Muscle layer of colon (tissue), 2 donors: Measurements from ENCODE around the gene TMEM62.
A peak's percentile ranks its signal among the peaks of the same experiment; 100 is the strongest.
"Not testable (repeated sequence)": the region's sequence is repeated elsewhere in the genome, so short reads cannot be mapped to it uniquely, and the experiment has no call there.

Experiments used
- H3K27ac ChIP-seq: one replicate; pipeline ENCODE4 v1.7.0; 2013; ENCODE audit warnings: low read depth, mild to moderate bottlenecking, low read length, moderate library complexity
- H3K27me3 ChIP-seq, 2 donors: one replicate each; pipeline ENCODE4 v1.7.0; 2013; ENCODE audit warnings: low read length in 2 of 2, mild to moderate bottlenecking in 2 of 2; ENCODE audit not compliant: insufficient read depth in 2 of 2, control insufficient read depth in 1 of 2
- H3K36me3 ChIP-seq: one replicate; pipeline ENCODE4 v1.7.0; 2013; ENCODE audit warnings: mild to moderate bottlenecking, low read length; ENCODE audit not compliant: insufficient read depth
- H3K4me1 ChIP-seq: one replicate; pipeline ENCODE4 v1.7.0; 2013; ENCODE audit warnings: mild to moderate bottlenecking, low read length; ENCODE audit not compliant: insufficient read depth
- H3K4me3 ChIP-seq, 2 donors: one replicate each; pipeline ENCODE4 v1.7.0; 2013; ENCODE audit warnings: low read length in 2 of 2, low read depth in 1 of 2, mild to moderate bottlenecking in 1 of 2, moderate library complexity in 1 of 2
- H3K9ac ChIP-seq: one replicate; pipeline ENCODE4 v1.7.0; 2013; ENCODE audit warnings: low read length
- H3K9me3 ChIP-seq: one replicate; pipeline ENCODE4 v1.7.0; 2013; ENCODE audit warnings: mild to moderate bottlenecking, low read length
- donor health status: abdominal sarcoma.
- donor health status: Adenocarcinoma of cecum.

The TMEM62 gene

DNA sequence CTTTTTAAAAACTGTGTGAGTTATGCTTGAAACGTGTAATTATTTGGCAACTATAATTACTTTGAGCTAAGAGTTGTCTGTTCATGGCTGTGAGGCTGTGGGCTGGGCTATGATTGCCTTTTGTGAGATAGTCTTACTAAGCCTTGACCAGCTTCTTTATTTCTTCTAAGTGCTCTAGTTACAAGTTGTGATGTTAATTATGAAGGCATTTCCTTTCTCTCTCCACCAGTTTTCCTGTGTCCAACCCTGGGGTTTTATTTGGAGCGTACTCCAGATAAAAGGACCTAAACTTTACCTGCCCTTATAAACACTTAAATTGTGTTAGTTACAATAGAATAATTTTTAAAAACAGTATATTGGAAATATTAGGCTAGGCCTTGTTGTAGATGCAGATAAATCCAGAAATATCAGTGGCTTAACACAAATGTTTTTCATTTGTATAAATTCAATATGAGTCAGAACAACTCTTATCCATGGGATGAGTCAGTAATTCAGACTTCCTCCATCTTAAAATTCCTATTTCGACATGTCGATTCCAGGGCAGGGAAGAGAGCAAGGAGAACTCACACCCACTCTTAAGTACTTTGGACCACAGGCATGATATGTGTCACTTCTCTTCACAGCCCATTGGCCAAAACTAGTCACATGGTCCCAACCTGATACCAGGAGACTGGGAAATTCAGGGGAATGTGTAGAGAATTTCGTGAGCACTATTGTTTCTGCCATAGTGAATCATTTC lies 17.0 kb downstream of the TMEM62 start:
- Histone ChIP-seq H3K4me1 (no peaks in the 10 kb centered on the region), H3K4me3 (no peak overlapping the region), H3K27ac (no peak overlapping the region), H3K27me3 (no peaks in the 10 kb centered on the region), H3K9me3 (no peaks in the 10 kb centered on the region), H3K9ac (no peak overlapping the region), H3K36me3 (peaks cover 51% of the 10 kb centered on the region)

DNA sequence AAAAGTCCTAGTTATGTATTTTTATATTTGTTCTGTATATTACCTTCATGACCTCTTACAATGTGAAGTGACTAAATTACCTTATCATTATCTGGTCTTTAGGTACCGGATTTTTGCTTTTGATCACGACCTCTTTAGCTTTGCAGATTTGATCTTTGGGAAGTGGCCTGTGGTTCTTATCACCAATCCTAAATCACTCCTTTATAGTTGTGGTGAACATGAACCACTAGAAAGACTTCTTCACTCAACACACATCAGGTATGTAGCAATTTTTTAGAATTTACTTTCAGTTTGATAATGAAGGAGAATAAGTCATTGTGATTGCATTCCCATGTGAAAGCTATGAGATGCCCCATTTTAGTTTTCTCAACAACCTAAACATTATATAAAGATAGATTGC lies 18.3 kb downstream of the TMEM62 start:
- Histone ChIP-seq H3K27me3 (no peaks in the 10 kb centered on the region), H3K9ac (no peak overlapping the region), H3K4me1 (no peaks in the 10 kb centered on the region), H3K4me3 (no peak overlapping the region), H3K9me3 (no peaks in the 10 kb centered on the region), H3K36me3 (peaks cover 55% of the 10 kb centered on the region), H3K27ac (no peak overlapping the region)

DNA sequence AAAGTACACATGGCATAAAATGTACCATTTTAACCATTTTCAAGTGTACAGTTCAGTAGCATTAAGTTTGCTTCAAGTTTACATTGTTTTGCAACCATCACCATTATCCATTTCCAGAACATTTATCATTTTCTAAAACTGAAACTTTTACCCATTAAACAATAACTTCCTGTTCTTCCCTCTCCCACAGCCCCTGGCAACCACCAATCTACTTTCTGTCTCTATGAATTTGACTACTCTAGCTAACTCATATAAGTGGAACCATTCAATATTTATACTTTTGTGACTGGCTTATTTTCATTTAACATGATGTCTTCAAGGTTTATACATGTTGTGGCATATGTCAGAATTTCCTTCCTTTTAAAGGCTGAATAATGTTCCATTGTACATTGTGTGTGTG lies 19.9 kb downstream of the TMEM62 start:
- H3K9ac ChIP-seq = no peak overlapping the region

DNA sequence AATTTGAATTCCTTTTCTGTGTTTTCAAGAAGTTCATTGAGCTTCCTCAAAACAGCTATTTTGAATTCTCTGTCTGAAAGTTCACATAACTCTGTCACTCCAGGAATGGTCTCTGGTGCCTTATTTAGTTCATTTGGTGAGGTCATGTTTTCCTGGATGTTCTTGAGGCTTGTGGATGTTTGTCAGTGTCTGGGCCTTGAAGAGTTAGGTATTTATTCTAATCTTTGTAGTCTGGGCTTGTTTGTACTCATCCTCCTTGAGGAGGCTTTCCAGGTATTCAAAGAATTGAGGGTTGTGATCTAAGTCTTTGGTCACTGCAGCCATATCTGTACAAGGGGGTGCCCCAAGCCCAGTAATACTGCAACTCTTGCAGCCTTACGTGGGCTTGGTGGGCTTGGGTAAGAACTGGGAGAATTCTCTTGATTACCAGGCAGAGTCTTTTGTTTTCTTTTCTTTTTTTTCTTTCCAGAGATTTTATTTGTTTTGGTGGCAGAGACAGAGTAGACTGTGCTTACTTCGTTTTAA lies 32.5 kb downstream of the TMEM62 start:
- H3K9me3 ChIP-seq = no peaks in the 10 kb centered on the region
- no peaks in the 10 kb centered on the region for H3K27me3 ChIP-seq
- no peak overlapping the region for H3K27ac ChIP-seq
- no peak overlapping the region for H3K9ac ChIP-seq
- no peak overlapping the region for H3K4me3 ChIP-seq
- H3K36me3 ChIP-seq = peaks cover 5% of the 10 kb centered on the region
- peaks cover 13% of the 10 kb centered on the region for H3K4me1 ChIP-seq

More for the DNA sequence above, 19.9 kb downstream of the TMEM62 start:
- Histone ChIP-seq H3K36me3 (peaks cover 56% of the 10 kb centered on the region), H3K4me1 (no peaks in the 10 kb centered on the region), H3K4me3 (no peak overlapping the region), H3K27me3 (no peaks in the 10 kb centered on the region), H3K9me3 (no peaks in the 10 kb centered on the region), H3K27ac (no peak overlapping the region)

DNA sequence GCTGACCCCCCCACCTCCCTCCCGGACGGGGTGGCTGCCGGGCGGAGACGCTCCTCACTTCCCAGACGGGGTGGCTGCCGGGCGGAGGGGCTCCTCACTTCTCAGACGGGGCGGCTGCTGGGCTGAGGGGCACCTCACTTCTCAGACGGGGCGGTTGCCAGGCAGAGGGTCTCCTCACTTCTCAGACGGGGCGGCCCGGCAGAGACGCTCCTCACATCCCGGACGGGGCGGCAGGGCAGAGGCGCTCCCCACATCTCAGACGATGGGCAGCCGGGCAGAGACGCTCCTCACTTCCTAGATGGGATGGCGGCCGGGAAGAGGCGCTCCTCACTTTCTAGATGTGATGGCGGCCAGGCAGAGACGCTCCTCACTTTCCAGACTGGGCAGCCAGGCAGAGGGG lies 33.9 kb downstream of the TMEM62 start:
- not testable (repeated sequence) for H3K36me3 ChIP-seq

GRCh38 chr15:43168192-43169107 lies 35.1 kb downstream of the TMEM62 start:
- H3K9me3 ChIP-seq = no peaks in the 10 kb centered on the region
- H3K27ac ChIP-seq = peak overlapping the region; percentile 54
- peaks cover 13% of the 10 kb centered on the region for H3K4me1 ChIP-seq
- no peak overlapping the region for H3K4me3 ChIP-seq
- no peaks in the 10 kb centered on the region for H3K27me3 ChIP-seq
- no peak overlapping the region for H3K9ac ChIP-seq
- peaks cover 5% of the 10 kb centered on the region for H3K36me3 ChIP-seq

More for the DNA sequence above, 33.9 kb downstream of the TMEM62 start:
- not testable (repeated sequence) for H3K27ac ChIP-seq, H3K9me3 ChIP-seq, H3K9ac ChIP-seq, H3K27me3 ChIP-seq, H3K4me3 ChIP-seq
- peaks cover 13% of the 10 kb centered on the region for H3K4me1 ChIP-seq

GRCh38 chr15:43169888-43170287 lies 36.5 kb downstream of the TMEM62 start:
- Histone ChIP-seq H3K36me3 (peaks cover 3% of the 10 kb centered on the region), H3K4me1 (peaks cover 13% of the 10 kb centered on the region), H3K4me3 (no peak overlapping the region), H3K9me3 (no peaks in the 10 kb centered on the region), H3K9ac (no peak overlapping the region), H3K27me3 (no peaks in the 10 kb centered on the region), H3K27ac (no peak overlapping the region)

DNA sequence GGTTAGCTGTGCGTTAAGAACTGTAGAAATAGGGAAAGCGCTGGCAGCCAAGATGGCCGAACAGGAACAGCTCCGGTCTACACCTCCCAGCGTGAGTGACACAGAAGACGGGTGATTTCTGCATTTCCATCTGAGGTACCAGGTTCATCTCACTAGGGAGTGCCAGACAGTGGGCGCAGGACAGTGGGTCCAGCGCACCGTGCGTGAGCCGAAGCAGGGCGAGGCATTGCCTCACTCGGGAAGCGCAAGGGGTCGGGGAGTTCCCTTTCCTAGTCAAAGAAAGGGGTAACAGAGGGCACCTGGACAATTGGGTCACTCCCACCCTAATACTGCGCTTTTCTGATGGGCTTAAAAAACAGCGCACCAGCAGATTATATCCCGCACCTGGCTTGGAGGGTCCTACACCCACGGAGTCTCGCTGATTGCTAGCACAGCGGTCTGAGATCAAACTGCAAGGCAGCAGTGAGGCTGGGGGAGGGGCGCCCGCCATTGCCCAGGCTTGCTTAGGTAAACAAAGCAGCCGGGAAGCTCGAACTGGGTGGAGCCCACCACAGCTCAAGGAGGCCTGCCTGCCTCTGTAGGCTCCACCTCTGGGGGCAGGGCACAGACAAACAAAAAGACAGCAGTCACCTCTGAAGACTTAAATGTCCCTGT lies 42.4 kb downstream of the TMEM62 start:
- H3K9me3 ChIP-seq, H3K4me1 ChIP-seq, H3K27me3 ChIP-seq, H3K27ac ChIP-seq, H3K36me3 ChIP-seq, H3K9ac ChIP-seq, H3K4me3 ChIP-seq: not testable (repeated sequence)

DNA sequence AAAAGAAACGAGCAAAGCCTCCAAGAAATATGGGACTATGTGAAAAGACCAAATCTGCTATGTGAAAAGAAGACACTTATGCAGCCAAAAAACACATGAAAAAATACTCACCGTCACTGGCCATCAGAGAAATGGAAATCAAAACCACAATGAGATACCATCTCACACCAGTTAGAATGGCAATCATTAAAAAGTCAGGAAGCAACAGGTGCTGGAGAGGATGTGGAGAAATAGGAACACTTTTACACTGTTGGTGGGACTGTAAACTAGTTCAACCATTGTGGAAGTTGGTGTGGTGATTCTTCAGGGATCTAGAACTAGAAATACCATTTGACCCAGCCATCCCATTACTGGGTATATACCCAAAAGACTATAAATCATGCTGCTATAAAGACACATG lies 43.8 kb downstream of the TMEM62 start:
- not testable (repeated sequence) for H3K9me3 ChIP-seq, H3K27me3 ChIP-seq, H3K4me1 ChIP-seq, H3K4me3 ChIP-seq, H3K36me3 ChIP-seq, H3K9ac ChIP-seq, H3K27ac ChIP-seq

- no peak overlapping the region for H3K27ac ChIP-seq
- H3K9ac ChIP-seq = no peak overlapping the region
- H3K27me3 ChIP-seq = no peaks in the 10 kb centered on the region
- H3K4me1 ChIP-seq = peaks cover 4% of the 10 kb centered on the region
- no peaks in the 10 kb centered on the region for H3K36me3 ChIP-seq
- H3K4me3 ChIP-seq = no peak overlapping the region
- no peaks in the 10 kb centered on the region for H3K9me3 ChIP-seq
Observed at GRCh38 chr15:43183270-43183669, 49.9 kb downstream of the TMEM62 start.

DNA sequence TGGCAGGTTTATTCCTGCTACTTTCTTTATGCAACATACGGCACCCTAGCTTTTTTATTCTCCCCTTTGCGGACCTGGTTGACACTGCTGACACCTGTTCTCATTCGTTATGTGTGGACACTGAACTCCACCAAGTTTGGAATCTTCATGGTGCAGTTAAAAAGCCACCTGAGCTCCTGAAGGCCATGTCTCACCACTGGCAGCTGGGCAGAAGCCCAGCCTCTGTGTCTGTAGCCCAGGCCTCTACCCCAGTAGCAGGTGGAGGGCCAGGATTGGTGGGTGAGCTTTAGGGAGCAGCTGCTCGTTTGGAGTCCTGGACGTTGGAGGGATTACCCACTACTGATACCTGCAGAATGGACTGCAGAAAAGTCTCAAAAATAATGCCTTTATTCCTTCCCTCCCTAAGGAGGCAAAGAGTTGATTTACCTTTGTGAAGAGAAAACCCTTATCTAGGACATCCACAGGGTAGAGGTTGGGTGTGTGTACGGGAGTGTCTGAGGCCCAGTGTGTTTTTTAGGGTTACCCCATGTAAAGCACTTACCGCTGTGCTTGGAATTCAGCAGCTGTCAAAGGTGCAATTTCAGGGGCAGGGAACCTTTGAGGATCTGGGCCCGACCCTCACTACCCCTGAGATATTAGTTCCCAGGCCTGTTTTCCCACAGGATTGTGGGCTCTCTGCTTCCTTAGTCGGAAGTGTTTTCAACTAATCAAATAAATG lies 51.2 kb downstream of the TMEM62 start:
- H3K9me3 ChIP-seq = no peaks in the 10 kb centered on the region

More for the DNA sequence above, 51.2 kb downstream of the TMEM62 start:
- H3K27me3 ChIP-seq = no peaks in the 10 kb centered on the region
- no peak overlapping the region for H3K9ac ChIP-seq
- H3K4me3 ChIP-seq = peak overlapping the region; percentile 72 to 80
- peaks cover 5% of the 10 kb centered on the region for H3K36me3 ChIP-seq
- H3K27ac ChIP-seq = peak overlapping the region; percentile 35
- H3K4me1 ChIP-seq = peaks cover 4% of the 10 kb centered on the region
